22Rv1 (cell line): ENCODE data around the gene PGS1.

Experiments
- CTCF ChIP-seq: fragments of 450-650 bp; IDR thresholded peaks from 2 replicates; pipeline ENCODE4 v1.5.1; 2017; ENCODE audit warnings: mild to moderate bottlenecking
- ZFX ChIP-seq: fragments of 450-650 bp; IDR thresholded peaks from 2 replicates; pipeline ENCODE4 v1.6.1; 2017; ENCODE audit warnings: antibody characterized with exemption, borderline replicate concordance

DNA sequence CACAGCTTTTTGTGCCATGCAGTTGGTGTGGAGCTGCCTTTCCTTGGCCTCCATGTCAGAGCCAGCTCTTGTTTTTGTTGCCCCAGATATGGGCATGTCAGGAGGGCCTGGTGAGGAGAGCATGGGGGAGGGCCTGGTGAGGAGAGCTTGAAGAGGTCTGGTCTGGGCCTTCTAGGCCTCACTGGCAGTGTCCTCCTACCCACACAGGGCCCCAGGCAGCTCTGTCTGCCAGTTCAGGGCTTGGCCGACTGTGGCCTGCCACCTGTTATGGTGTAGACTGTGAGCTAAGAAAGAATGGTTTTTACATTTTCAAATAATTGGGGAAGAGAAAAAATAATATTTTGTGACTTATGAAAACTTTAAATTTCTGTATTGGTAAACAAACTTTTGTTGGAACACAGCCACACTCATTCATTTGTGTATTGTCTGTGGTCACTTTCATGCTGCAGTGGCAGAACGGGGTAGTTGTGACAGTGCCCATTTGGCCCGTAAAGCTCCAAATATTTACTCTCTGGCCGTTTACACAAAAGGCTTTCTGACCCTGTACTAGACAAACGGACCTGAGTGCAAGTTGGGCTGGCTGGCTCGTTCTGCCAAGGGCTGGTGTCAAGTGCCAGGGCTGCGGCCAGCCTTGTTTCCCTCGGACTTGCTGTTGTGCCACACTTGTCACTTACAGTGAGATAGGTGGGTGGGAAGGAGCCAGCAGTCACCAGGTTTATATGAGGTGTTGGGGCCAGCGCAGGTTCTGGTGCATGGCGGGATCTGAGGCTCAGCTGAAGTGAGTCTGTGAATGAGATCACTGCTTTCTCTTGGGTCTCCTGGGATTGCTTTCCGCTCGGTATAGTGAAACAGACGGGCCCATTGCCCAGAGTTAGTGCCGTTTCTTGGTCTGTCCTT is 18.2 kb downstream of the PGS1 start:
- TF ChIP-seq CTCF = no peak
- TF ChIP-seq ZFX = no peak
